CD14-positive monocyte (primary cell): ENCODE measurements around the gene ZNF207. TPM values are rescaled to one million over a fixed set of nuclear protein-coding genes. Genes with fewer than 3 reads are reported as not detected.

Experiments used
- DNase-seq, 3 donors: peaks; one replicate each; pipeline ENCODE4 v3.0.0-alpha.2; 2011 to 2022
- H2AFZ ChIP-seq: 2 replicates; pipeline ENCODE4 v1.6.0; 2012; ENCODE audit warnings: mild to moderate bottlenecking, low read depth, low read length, inconsistent platforms; ENCODE audit not compliant: insufficient read depth, poor library complexity, severe bottlenecking
- H3K27ac ChIP-seq, 2 donors: 1 replicate in 1 of 2; 2 replicates in 1 of 2; pipeline ENCODE4 v1.5.1; 2012 to 2013; ENCODE audit warnings: low read length in 2 of 2, control low read depth in 1 of 2, inconsistent platforms in 1 of 2, low read depth in 1 of 2, mild to moderate bottlenecking in 1 of 2
- H3K27me3 ChIP-seq, 2 donors: one replicate each; pipeline versions ENCODE4 v1.6.0 to v1.6.1; 2011 to 2013; ENCODE audit warnings: low read length in 2 of 2; ENCODE audit not compliant: control insufficient read depth in 2 of 2, insufficient read depth in 2 of 2
- H3K36me3 ChIP-seq, 2 donors: replicated peaks in 1 of 2; 1 replicate in 1 of 2; 2 replicates in 1 of 2; pipeline versions ENCODE4 v1.5.1 to v1.6.1; 2012 to 2013; ENCODE audit warnings: low read length in 2 of 2, control low read depth in 1 of 2, inconsistent platforms in 1 of 2, mild to moderate bottlenecking in 1 of 2; ENCODE audit not compliant: insufficient read depth in 2 of 2, control insufficient read depth in 1 of 2
- H3K4me1 ChIP-seq, 2 donors: 1 replicate in 1 of 2; 2 replicates in 1 of 2; pipeline versions ENCODE4 v1.5.1 to v1.6.1; 2012 to 2013; ENCODE audit warnings: low read length in 2 of 2, control low read depth in 1 of 2, inconsistent platforms in 1 of 2, mild to moderate bottlenecking in 1 of 2, moderate library complexity in 1 of 2; ENCODE audit not compliant: insufficient read depth in 2 of 2, control insufficient read depth in 1 of 2
- H3K4me2 ChIP-seq: replicated peaks from 2 replicates; pipeline ENCODE3; 2012; ENCODE audit warnings: low read length, moderate library complexity, mild to moderate bottlenecking; ENCODE audit not compliant: poor library complexity, severe bottlenecking; ENCODE audit errors: extremely low read depth
- H3K4me3 ChIP-seq, 3 experiments: fragments of 200-600 bp in 1 of 3; sonication (generic) in 1 of 3; replicated peaks in 1 of 3; 1 replicate in 2 of 3; 2 replicates in 1 of 3; pipeline ENCODE4 v1.5.1; 2011 to 2013; ENCODE audit warnings: low read length in 3 of 3, mild to moderate bottlenecking in 3 of 3, control low read depth in 2 of 3, low read depth in 2 of 3, inconsistent platforms in 1 of 3, moderate library complexity in 1 of 3
- H3K79me2 ChIP-seq: 2 replicates; pipeline ENCODE4 v1.6.0; 2012; ENCODE audit warnings: mild to moderate bottlenecking, control low read depth, inconsistent platforms, low read length, moderate library complexity; ENCODE audit not compliant: insufficient read depth
- H3K9ac ChIP-seq: 2 replicates; pipeline ENCODE4 v1.6.0; 2017; ENCODE audit warnings: low read length, mild to moderate bottlenecking; ENCODE audit not compliant: insufficient read depth, poor library complexity, severe bottlenecking
- H3K9me3 ChIP-seq, 2 donors: replicated peaks in 1 of 2; 1 replicate in 1 of 2; 2 replicates in 1 of 2; pipeline versions ENCODE4 v1.5.1 to v1.6.1; 2012 to 2013; ENCODE audit warnings: low read length in 2 of 2, control low read depth in 1 of 2; ENCODE audit not compliant: control insufficient read depth in 1 of 2, insufficient read depth in 1 of 2
- H4K20me1 ChIP-seq: 2 replicates; pipeline ENCODE4 v1.6.0; 2012; ENCODE audit warnings: mild to moderate bottlenecking, low read length, control low read depth, moderate library complexity; ENCODE audit not compliant: insufficient read depth
- H3K27ac Mint-ChIP-seq, 7 donors: one replicate each; pipeline ENCODE4 v1.8.0; 2020; ENCODE audit warnings: mild to moderate bottlenecking in 7 of 7, mixed read lengths in 7 of 7, moderate library complexity in 6 of 7, inconsistent platforms in 2 of 7
- H3K27me3 Mint-ChIP-seq, 3 donors: one replicate each; pipeline ENCODE4 v1.8.0; 2021 to 2022; ENCODE audit warnings: low read depth in 3 of 3, mild to moderate bottlenecking in 3 of 3, mixed read lengths in 3 of 3, moderate library complexity in 3 of 3, inconsistent platforms in 1 of 3
- H3K36me3 Mint-ChIP-seq, 2 donors: one replicate each; pipeline ENCODE4 v1.8.0; 2020; ENCODE audit warnings: mixed read lengths in 2 of 2, inconsistent platforms in 1 of 2, mild to moderate bottlenecking in 1 of 2
- H3K4me1 Mint-ChIP-seq: one replicate; pipeline ENCODE4 v1.8.0; 2020; ENCODE audit warnings: mild to moderate bottlenecking, mixed read lengths
- H3K4me3 Mint-ChIP-seq, 2 donors: one replicate each; pipeline ENCODE4 v1.8.0; 2020; ENCODE audit warnings: mild to moderate bottlenecking in 2 of 2, mixed read lengths in 2 of 2, moderate library complexity in 1 of 2
- H3K9me3 Mint-ChIP-seq, 7 donors: one replicate each; pipeline ENCODE4 v1.8.0; 2020 to 2022; ENCODE audit warnings: mixed read lengths in 7 of 7, mild to moderate bottlenecking in 6 of 7, moderate library complexity in 6 of 7, inconsistent platforms in 2 of 7
- WGBS: methylation state at CpG from one replicate; pipeline ENCODE4 v1.1.5; 2013; ENCODE audit warnings: missing lambda C conversion rate; ENCODE audit not compliant: insufficient coverage; 5-methylcytosine and 5-hydroxymethylcytosine counted together
- intact Hi-C, 2 donors: fragments of 100-400 bp; cut with micrococcal nuclease; formaldehyde crosslinking; loops; one replicate each; pipeline versions ENCODE4 v1.15.0 to v1.15.1; 2023
- polyA plus RNA-seq, 3 donors: library from polyadenylated mRNA; depleted of rRNA in 1 of 3; unstranded in 2 of 3; stranded (reverse) in 1 of 3; fragments of 300-500 nt in 2 of 3; fragments of >200 nt in 1 of 3; fragmentation: Illumina TruSeq in 2 of 3; gene quantifications; 1 replicate in 2 of 3; 2 replicates in 1 of 3; pipeline ENCODE4 v1.2.3, GENCODE V29; 2012 to 2021
- TF ChIP-seq, protein P1 (sequence below): fragments of 200-600 bp; IDR thresholded peaks from one replicate; pipeline ENCODE4 v1.8.0; 2022; ENCODE audit warnings: antibody characterized with exemption, mild to moderate bottlenecking

Gene ZNF207
- polyA plus RNA-seq, 3 donors, result 129 to 147 (median 138) TPM

GRCh38 chr17:32305049-32305448 is 44.9 kb upstream of the ZNF207 start:
- DNase-seq, result no peak
- Histone ChIP-seq H4K20me1 (no peaks in the 10 kb centered on the region), H3K27me3 (no peaks in the 10 kb centered on the region), H3K4me3 (no peak overlapping the region), H3K9ac (no peak overlapping the region), H2AFZ (no peak overlapping the region), H3K36me3 (no peaks in the 10 kb centered on the region), H3K4me2 (no peak overlapping the region), H3K79me2 (no peaks in the 10 kb centered on the region), H3K9me3 (no peaks in the 10 kb centered on the region), H3K4me1 (no peaks in the 10 kb centered on the region), H3K27ac (no peak overlapping the region)
- H3K27ac Mint-ChIP-seq, result no peak overlapping the region
- peaks cover 12% of the 10 kb centered on the region for H3K4me1 Mint-ChIP-seq
- WGBS, result 75% methylated on average over 9 of the region's 9 CpGs
- peaks cover 0 to 3% (median 0%) of the 10 kb centered on the region in 7 donors for H3K9me3 Mint-ChIP-seq
- no peak overlapping the region for H3K4me3 Mint-ChIP-seq
- TF ChIP-seq, protein P1, sequence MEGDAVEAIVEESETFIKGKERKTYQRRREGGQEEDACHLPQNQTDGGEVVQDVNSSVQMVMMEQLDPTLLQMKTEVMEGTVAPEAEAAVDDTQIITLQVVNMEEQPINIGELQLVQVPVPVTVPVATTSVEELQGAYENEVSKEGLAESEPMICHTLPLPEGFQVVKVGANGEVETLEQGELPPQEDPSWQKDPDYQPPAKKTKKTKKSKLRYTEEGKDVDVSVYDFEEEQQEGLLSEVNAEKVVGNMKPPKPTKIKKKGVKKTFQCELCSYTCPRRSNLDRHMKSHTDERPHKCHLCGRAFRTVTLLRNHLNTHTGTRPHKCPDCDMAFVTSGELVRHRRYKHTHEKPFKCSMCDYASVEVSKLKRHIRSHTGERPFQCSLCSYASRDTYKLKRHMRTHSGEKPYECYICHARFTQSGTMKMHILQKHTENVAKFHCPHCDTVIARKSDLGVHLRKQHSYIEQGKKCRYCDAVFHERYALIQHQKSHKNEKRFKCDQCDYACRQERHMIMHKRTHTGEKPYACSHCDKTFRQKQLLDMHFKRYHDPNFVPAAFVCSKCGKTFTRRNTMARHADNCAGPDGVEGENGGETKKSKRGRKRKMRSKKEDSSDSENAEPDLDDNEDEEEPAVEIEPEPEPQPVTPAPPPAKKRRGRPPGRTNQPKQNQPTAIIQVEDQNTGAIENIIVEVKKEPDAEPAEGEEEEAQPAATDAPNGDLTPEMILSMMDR, result no peak
- intact Hi-C loops, result no loop called here
- peaks cover 3 to 10% (median 5%) of the 10 kb centered on the region in 3 donors for H3K27me3 Mint-ChIP-seq
- no peaks in the 10 kb centered on the region for H3K36me3 Mint-ChIP-seq

- Histone ChIP-seq H3K9me3 (no peaks in the 10 kb centered on the region), H3K9ac (no peak overlapping the region), H3K27ac (no peak overlapping the region), H3K36me3 (no peaks in the 10 kb centered on the region), H4K20me1 (no peaks in the 10 kb centered on the region), H2AFZ (no peak overlapping the region), H3K4me3 (no peak overlapping the region), H3K4me1 (no peaks in the 10 kb centered on the region), H3K27me3 (no peaks in the 10 kb centered on the region), H3K4me2 (no peak overlapping the region), H3K79me2 (no peaks in the 10 kb centered on the region)
- intact Hi-C loops, result no loop called here
- TF ChIP-seq, protein P1, result no peak
- Mint-ChIP-seq H3K27me3 (peaks cover 3 to 9% (median 7%) of the 10 kb centered on the region in 3 donors), H3K4me3 (no peak overlapping the region), H3K27ac (no peak overlapping the region), H3K4me1 (peaks cover 13% of the 10 kb centered on the region), H3K36me3 (no peaks in the 10 kb centered on the region), H3K9me3 (peaks cover 0 to 3% (median 0%) of the 10 kb centered on the region in 7 donors)
- no peak for DNase-seq
- 50% methylated on average over 1 of the region's 4 CpGs for WGBS
Measured at GRCh38 chr17:32307658-32308057, 42.3 kb upstream of the ZNF207 start.
